Prostate gland (tissue), 2 donors: Measurements from ENCODE around the gene RASA1. TPM values are rescaled to one million over a fixed set of nuclear protein-coding genes. Genes with fewer than 3 reads are reported as not detected.

Source experiments
- DNase-seq: peaks from one replicate; pipeline ENCODE4 v3.0.0-alpha.2; 2019; ENCODE audit warnings: low spot score
- H3K27ac ChIP-seq, 2 donors: fragments of 200-600 bp; sonication (generic); 2 replicates each; pipeline ENCODE4 v1.5.1; 2017 to 2019
- H3K27me3 ChIP-seq: fragments of 200-600 bp; sonication (generic); replicated peaks from 2 replicates; pipeline ENCODE4 v1.5.1; 2019; ENCODE audit not compliant: insufficient read depth
- H3K36me3 ChIP-seq, 2 donors: fragments of 200-600 bp; sonication (generic); 1 replicate in 1 of 2; 2 replicates in 1 of 2; pipeline versions ENCODE4 v1.5.1 to v1.8.1; 2017 to 2019
- H3K4me1 ChIP-seq: fragments of 200-600 bp; sonication (generic); replicated peaks from 2 replicates; pipeline ENCODE4 v1.5.1; 2019
- H3K4me3 ChIP-seq, 2 donors: fragments of 200-600 bp; sonication (generic); 2 replicates each; pipeline ENCODE4 v1.5.1; 2017 to 2019
- H3K9me3 ChIP-seq: fragments of 200-600 bp; sonication (generic); 2 replicates; pipeline ENCODE4 v1.5.1; 2017
- CTCF ChIP-seq, 4 experiments: fragments of 200-600 bp in 2 of 4; fragments of 450-650 bp in 2 of 4; sonication (generic) in 2 of 4; IDR thresholded peaks; 1 replicate in 3 of 4; 2 replicates in 1 of 4; pipeline ENCODE4 v1.5.1; 2016 to 2019; ENCODE audit warnings: antibody characterized with exemption in 4 of 4, mild to moderate bottlenecking in 2 of 4, moderate library complexity in 2 of 4
- POLR2A ChIP-seq: fragments of 450-650 bp; IDR thresholded peaks from one replicate; pipeline ENCODE4 v1.6.1; 2016; ENCODE audit warnings: antibody characterized with exemption, mild to moderate bottlenecking
- POLR2AphosphoS5 ChIP-seq: sonication (generic); formaldehyde crosslinking; IDR thresholded peaks from one replicate; pipeline ENCODE4 v1.6.1; 2017; ENCODE audit warnings: antibody characterized with exemption
- WGBS: methylation state at CpG from one replicate; pipeline ENCODE4 v1.1.5; 2018; 5-methylcytosine and 5-hydroxymethylcytosine counted together
- intact Hi-C: fragments of 100-400 bp; cut with DNase I; formaldehyde crosslinking; loops from one replicate; pipeline ENCODE4 v1.14.2; 2022
- total RNA-seq, 2 donors: library from RNA; depleted of rRNA; stranded (reverse); fragments of >200 nt; gene quantifications; one replicate each; pipeline ENCODE4 v1.1.0, GENCODE V29; 2016

Gene RASA1
- total RNA-seq, 2 donors from 2014 or later: 22.2 to 36.8 TPM

GRCh38 chr5:87405472-87406155 lies 137.9 kb downstream of the RASA1 start:
- H3K27me3 ChIP-seq: no peaks in the 10 kb centered on the region
- H3K36me3 ChIP-seq: peaks cover 0 to 4% of the 10 kb centered on the region in 2 donors
- no peak overlapping the region for H3K27ac ChIP-seq
- no peak for DNase-seq
- no peaks in the 10 kb centered on the region for H3K9me3 ChIP-seq
- WGBS: 92% methylated on average over 2 of the region's 2 CpGs
- H3K4me3 ChIP-seq: no peak overlapping the region
- no peak for TF ChIP-seq CTCF (IDR thresholded peaks at IDR 0.05)
- TF ChIP-seq POLR2AphosphoS5: no peak
- no peak for TF ChIP-seq POLR2A
- H3K4me1 ChIP-seq: no peaks in the 10 kb centered on the region
- intact Hi-C loops: no loop called here

GRCh38 chr5:87408204-87408603 lies 140.5 kb downstream of the RASA1 start:
- no peak overlapping the region for H3K27ac ChIP-seq
- TF ChIP-seq POLR2AphosphoS5: no peak
- 79% methylated on average over 2 of the region's 2 CpGs for WGBS
- peaks cover 0 to 4% of the 10 kb centered on the region in 2 donors for H3K36me3 ChIP-seq
- H3K4me1 ChIP-seq: no peaks in the 10 kb centered on the region
- H3K27me3 ChIP-seq: no peaks in the 10 kb centered on the region
- H3K9me3 ChIP-seq: no peaks in the 10 kb centered on the region
- no peak for DNase-seq
- intact Hi-C loops: no loop called here
- H3K4me3 ChIP-seq: no peak overlapping the region

GRCh38 chr5:87410931-87411330 lies 143.2 kb downstream of the RASA1 start:
- Histone ChIP-seq H3K36me3 (no peaks in the 10 kb centered on the region), H3K27me3 (no peaks in the 10 kb centered on the region), H3K27ac (no peak overlapping the region), H3K4me1 (no peaks in the 10 kb centered on the region), H3K4me3 (no peak overlapping the region), H3K9me3 (no peaks in the 10 kb centered on the region)
- WGBS: 42% methylated on average over 1 of the region's 1 CpG
- TF ChIP-seq CTCF (IDR thresholded peaks at IDR 0.05) (no peak), POLR2A (no peak), POLR2AphosphoS5 (no peak)
- intact Hi-C loops: loop anchor here (5.0 kb wide), 1 partner anchor 144 kb away; the partner anchor contains the start of gene RASA1
- no peak for DNase-seq

- intact Hi-C loops: loop anchor here (5.0 kb wide), 1 partner anchor 144 kb away; the partner anchor contains the start of gene RASA1
- H3K9me3 ChIP-seq: no peaks in the 10 kb centered on the region
- H3K4me3 ChIP-seq: peak overlapping the region; percentile 58 to 77
- H3K36me3 ChIP-seq: no peaks in the 10 kb centered on the region
- H3K27me3 ChIP-seq: no peaks in the 10 kb centered on the region
- no peaks in the 10 kb centered on the region for H3K4me1 ChIP-seq
- peak overlapping the region; percentile 90 to 97 for H3K27ac ChIP-seq
- 4% methylated on average over 5 of the region's 5 CpGs for WGBS
- DNase-seq: no peak
- no peak for TF ChIP-seq CTCF (IDR thresholded peaks at IDR 0.05)
- TF ChIP-seq POLR2A: no peak
- no peak for TF ChIP-seq POLR2AphosphoS5
Measured at GRCh38 chr5:87411586-87411972, 143.9 kb downstream of the RASA1 start.

GRCh38 chr5:87411973-87412629 lies 144.4 kb downstream of the RASA1 start:
- Histone ChIP-seq H3K4me1 (no peaks in the 10 kb centered on the region), H3K27ac (peak overlapping the region; percentile 90 to 97), H3K4me3 (peak overlapping the region; percentile 58 to 77), H3K9me3 (no peaks in the 10 kb centered on the region), H3K27me3 (no peaks in the 10 kb centered on the region), H3K36me3 (no peaks in the 10 kb centered on the region)
- under 1% methylated on average over 29 of the region's 29 CpGs for WGBS
- intact Hi-C loops: loop anchor here (5.0 kb wide), 1 partner anchor 145 kb away; the partner anchor contains the start of gene RASA1
- TF ChIP-seq POLR2AphosphoS5 (no peak), CTCF (IDR thresholded peaks at IDR 0.05) (no peak), POLR2A (no peak)
- DNase-seq: peak; percentile 24
